ENCODE results near the gene EIF4H. TPM values are rescaled to one million over a fixed set of nuclear protein-coding genes. Genes with fewer than 3 reads are reported as not detected.

The EIF4H gene
- total RNA-seq, 1 donor from 2014 or later = 214 TPM

DNA sequence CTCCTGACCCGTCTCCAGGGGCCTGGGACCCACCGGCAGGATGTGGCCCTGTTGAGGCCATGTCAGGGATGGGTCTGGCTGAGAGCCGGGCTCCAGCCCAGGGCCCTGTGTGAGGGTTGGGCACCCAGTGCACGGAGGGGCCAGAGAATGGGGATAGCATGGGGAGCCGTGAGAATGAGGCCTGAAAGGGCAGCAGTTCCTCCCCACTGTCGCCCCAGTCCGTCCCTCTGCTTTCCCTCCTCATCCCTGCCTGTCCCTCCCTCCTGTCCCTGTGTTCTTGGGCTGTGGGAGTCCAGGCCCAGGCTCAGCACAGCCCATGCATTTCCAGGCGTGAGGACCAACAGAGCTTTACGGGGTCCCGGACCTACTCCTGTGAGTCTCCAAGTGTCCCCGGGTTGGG lies 45.3 kb downstream of the EIF4H start:
- H3K9ac ChIP-seq = no peak overlapping the region
- H4K20me1 ChIP-seq (ENCODE audit: low read depth) = no peaks in the 10 kb centered on the region
- no peaks in the 10 kb centered on the region for H3K4me1 ChIP-seq
- TF ChIP-seq, protein P1, sequence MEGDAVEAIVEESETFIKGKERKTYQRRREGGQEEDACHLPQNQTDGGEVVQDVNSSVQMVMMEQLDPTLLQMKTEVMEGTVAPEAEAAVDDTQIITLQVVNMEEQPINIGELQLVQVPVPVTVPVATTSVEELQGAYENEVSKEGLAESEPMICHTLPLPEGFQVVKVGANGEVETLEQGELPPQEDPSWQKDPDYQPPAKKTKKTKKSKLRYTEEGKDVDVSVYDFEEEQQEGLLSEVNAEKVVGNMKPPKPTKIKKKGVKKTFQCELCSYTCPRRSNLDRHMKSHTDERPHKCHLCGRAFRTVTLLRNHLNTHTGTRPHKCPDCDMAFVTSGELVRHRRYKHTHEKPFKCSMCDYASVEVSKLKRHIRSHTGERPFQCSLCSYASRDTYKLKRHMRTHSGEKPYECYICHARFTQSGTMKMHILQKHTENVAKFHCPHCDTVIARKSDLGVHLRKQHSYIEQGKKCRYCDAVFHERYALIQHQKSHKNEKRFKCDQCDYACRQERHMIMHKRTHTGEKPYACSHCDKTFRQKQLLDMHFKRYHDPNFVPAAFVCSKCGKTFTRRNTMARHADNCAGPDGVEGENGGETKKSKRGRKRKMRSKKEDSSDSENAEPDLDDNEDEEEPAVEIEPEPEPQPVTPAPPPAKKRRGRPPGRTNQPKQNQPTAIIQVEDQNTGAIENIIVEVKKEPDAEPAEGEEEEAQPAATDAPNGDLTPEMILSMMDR (IDR thresholded peaks at IDR 0.05) = no peak
- TF ChIP-seq EZH2 (IDR thresholded peaks at IDR 0.05) = no peak
- no peak for TF ChIP-seq EZH2phosphoT487 (IDR thresholded peaks at IDR 0.05)
- Mint-ChIP-seq H3K27me3 (ENCODE audit: insufficient read depth, low read depth) (peaks cover 9% of the 10 kb centered on the region), H3K36me3 (no peaks in the 10 kb centered on the region), H3K4me1 (peaks cover 2% of the 10 kb centered on the region), H3K27ac (no peak overlapping the region), H3K4me3 (no peak overlapping the region), H3K9me3 (no peaks in the 10 kb centered on the region)
- H3K9me3 ChIP-seq (ENCODE audit: low read depth) = no peaks in the 10 kb centered on the region
- no peaks in the 10 kb centered on the region for H3K27me3 ChIP-seq
- no peak overlapping the region for H3K4me2 ChIP-seq
- no peak for DNase-seq (ENCODE audit: low spot score)
- no peak overlapping the region for H3K27ac ChIP-seq
- H3K4me3 ChIP-seq = no peak overlapping the region
- peaks cover 3% of the 10 kb centered on the region for H3F3A ChIP-seq (ENCODE audit: low read depth)
- no peaks in the 10 kb centered on the region for H3K36me3 ChIP-seq
- H2AFZ ChIP-seq (replicated peaks) = no peak overlapping the region
- no peaks in the 10 kb centered on the region for H3K79me2 ChIP-seq (ENCODE audit: low read depth)

GRCh38 chr7:74220229-74220628 lies 46.1 kb downstream of the EIF4H start:
- no peaks in the 10 kb centered on the region for H3K4me1 ChIP-seq
- H3K9ac ChIP-seq = no peak overlapping the region
- Mint-ChIP-seq H3K4me3 (no peak overlapping the region), H3K27ac (no peak overlapping the region), H3K9me3 (no peaks in the 10 kb centered on the region), H3K27me3 (ENCODE audit: insufficient read depth, low read depth) (peaks cover 10% of the 10 kb centered on the region), H3K36me3 (no peaks in the 10 kb centered on the region), H3K4me1 (peaks cover 2% of the 10 kb centered on the region)
- H3K27me3 ChIP-seq = no peaks in the 10 kb centered on the region
- no peaks in the 10 kb centered on the region for H3K9me3 ChIP-seq (ENCODE audit: low read depth)
- TF ChIP-seq, protein P1 (IDR thresholded peaks at IDR 0.05) = no peak
- TF ChIP-seq EZH2phosphoT487 (IDR thresholded peaks at IDR 0.05) = no peak
- H3K27ac ChIP-seq = no peak overlapping the region
- no peak overlapping the region for H2AFZ ChIP-seq (replicated peaks)
- H3K4me2 ChIP-seq = no peak overlapping the region
- no peaks in the 10 kb centered on the region for H3K36me3 ChIP-seq
- H3F3A ChIP-seq (ENCODE audit: low read depth) = no peaks in the 10 kb centered on the region
- DNase-seq (ENCODE audit: low spot score) = no peak
- H3K79me2 ChIP-seq (ENCODE audit: low read depth) = no peaks in the 10 kb centered on the region
- H3K4me3 ChIP-seq = no peak overlapping the region
- no peaks in the 10 kb centered on the region for H4K20me1 ChIP-seq (ENCODE audit: low read depth)

DNA sequence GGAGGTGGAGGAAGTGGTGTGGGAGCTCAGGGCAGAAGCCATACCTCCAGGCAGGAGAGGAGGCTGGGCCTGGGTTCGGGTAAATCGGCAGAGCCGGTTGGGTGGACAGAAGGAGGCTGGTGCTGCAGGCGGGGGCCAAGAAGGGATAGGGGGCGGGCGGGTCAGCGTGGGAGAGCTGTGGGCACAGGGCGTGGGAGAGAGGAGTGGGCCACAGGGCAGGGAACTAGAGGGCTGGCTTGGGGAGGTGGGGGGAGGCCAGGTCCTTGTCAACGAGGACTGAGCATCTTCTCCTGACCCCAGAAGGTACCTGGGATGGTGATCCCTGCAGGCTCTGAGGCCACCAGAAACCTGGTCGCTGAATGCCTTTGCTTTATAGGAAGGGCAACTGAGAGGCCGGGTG lies 47.6 kb downstream of the EIF4H start:
- H3K9ac ChIP-seq = no peak overlapping the region
- Mint-ChIP-seq H3K4me3 (no peak overlapping the region), H3K9me3 (no peaks in the 10 kb centered on the region), H3K27ac (no peak overlapping the region), H3K4me1 (peaks cover 1% of the 10 kb centered on the region), H3K36me3 (peaks cover 4% of the 10 kb centered on the region), H3K27me3 (ENCODE audit: insufficient read depth, low read depth) (peaks cover 10% of the 10 kb centered on the region)
- H3F3A ChIP-seq (ENCODE audit: low read depth) = no peaks in the 10 kb centered on the region
- H2AFZ ChIP-seq (replicated peaks) = no peak overlapping the region
- H3K4me3 ChIP-seq = no peak overlapping the region
- TF ChIP-seq, protein P1 (IDR thresholded peaks at IDR 0.05) = no peak
- TF ChIP-seq EZH2phosphoT487 (IDR thresholded peaks at IDR 0.05) = no peak
- no peak for TF ChIP-seq EZH2 (IDR thresholded peaks at IDR 0.05)
- no peak overlapping the region for H3K4me2 ChIP-seq
- H3K9me3 ChIP-seq (ENCODE audit: low read depth) = no peaks in the 10 kb centered on the region
- H3K27ac ChIP-seq = no peak overlapping the region
- H3K27me3 ChIP-seq = no peaks in the 10 kb centered on the region
- H3K79me2 ChIP-seq (ENCODE audit: low read depth) = no peaks in the 10 kb centered on the region
- H3K36me3 ChIP-seq = no peaks in the 10 kb centered on the region
- no peak for DNase-seq (ENCODE audit: low spot score)
- H4K20me1 ChIP-seq (ENCODE audit: low read depth) = no peaks in the 10 kb centered on the region
- no peaks in the 10 kb centered on the region for H3K4me1 ChIP-seq
